Activated CD4-positive, alpha-beta T cell treated with anti-CD3 and anti-CD28 coated beads, Interleukin-10, Interleukin-2, amounts not matched to agents 100 ng/mL and 50 ng/mL, durations not matched to agents 16 hours and 8 hours (primary cell): Measurements from ENCODE around the gene NPDC1.

Experiments
- DNase-seq: peaks from one replicate; pipeline ENCODE4 v3.0.0-alpha.2; 2020

The NPDC1 gene

DNA sequence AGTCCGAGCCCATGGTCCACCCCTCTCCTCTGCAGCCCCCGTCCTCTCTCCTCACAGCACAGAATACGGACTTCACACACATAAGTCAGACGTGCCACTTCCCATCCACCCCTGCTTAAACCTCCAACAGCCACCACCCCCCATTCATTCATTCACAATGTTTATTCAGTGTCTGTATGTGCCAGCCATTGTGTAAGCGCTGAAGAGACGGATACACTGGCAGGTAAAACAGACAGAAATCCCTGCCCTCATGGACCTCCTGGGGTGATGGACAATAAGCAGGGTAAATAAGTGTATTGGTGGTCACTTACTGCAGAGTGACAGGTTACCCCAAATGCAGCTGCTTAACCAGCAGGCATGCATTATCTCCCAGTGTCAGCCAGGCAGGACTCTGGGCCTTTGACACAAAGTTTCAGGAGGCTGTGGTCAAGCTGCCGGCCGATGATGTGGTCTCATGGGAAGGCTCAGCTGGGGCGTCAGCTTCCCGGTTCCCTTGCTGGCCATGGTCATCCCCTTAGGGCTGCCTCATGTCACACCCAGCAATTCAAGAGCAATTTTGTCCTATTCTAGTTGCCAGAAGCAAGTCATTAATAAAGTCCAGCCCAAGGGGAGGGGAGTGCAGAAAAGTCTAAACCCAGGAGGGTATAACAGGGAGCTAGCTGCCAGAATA lies 55.6 kb downstream of the NPDC1 start:
- no peak for DNase-seq
